Measurements from ENCODE around the gene PALLD. TPM values are rescaled to one million over a fixed set of nuclear protein-coding genes. Genes with fewer than 3 reads are reported as not detected.
"Not testable (repeated sequence)": the region's sequence is repeated elsewhere in the genome, so short reads cannot be mapped to it uniquely, and the experiment has no call there.

The PALLD gene
- 69.2 and 92.7 TPM in 2 replicates for total RNA-seq

- FAIRE-seq, result no peak
Observed at GRCh38 chr4:168496834-168497233, at the start of gene PALLD. PALLD (plus strand) TSS chr4:168497052.

GRCh38 chr4:168449063-168449462 lies 47.8 kb upstream of the PALLD start:
- H3K36me3 ChIP-seq (ENCODE audit: control insufficient read depth, insufficient read depth, low read length); H3K27me3 ChIP-seq (ENCODE audit: control insufficient read depth, insufficient read depth, low read length); DNase-seq (ENCODE audit: low read depth); H3K4me3 ChIP-seq (ENCODE audit: low read depth, low read length); FAIRE-seq: not testable (repeated sequence)

More at GRCh38 chr4:168496834-168497233, at the start of gene PALLD:
- no peak for DNase-seq (ENCODE audit: low read depth)
- no peaks in the 10 kb centered on the region for H3K27me3 ChIP-seq (ENCODE audit: control insufficient read depth, insufficient read depth, low read length)
- H3K36me3 ChIP-seq (ENCODE audit: control insufficient read depth, insufficient read depth, low read length), result no peaks in the 10 kb centered on the region
- TF ChIP-seq CTCF (IDR thresholded peaks at IDR 0.05; ENCODE audit: insufficient read depth, low read length, severe bottlenecking), result no peak
- H3K4me3 ChIP-seq (ENCODE audit: low read depth, low read length), result no peak within 1 kb of the TSS

- H3K36me3 ChIP-seq (ENCODE audit: control insufficient read depth, insufficient read depth, low read length), result no peaks in the 10 kb centered on the region
Observed at GRCh38 chr4:168449719-168450452, 47.0 kb upstream of the PALLD start.

GRCh38 chr4:168451331-168451730 lies 45.5 kb upstream of the PALLD start:
- DNase-seq (ENCODE audit: low read depth) (peak; percentile 38), FAIRE-seq (no peak)
- Histone ChIP-seq H3K27me3 (ENCODE audit: control insufficient read depth, insufficient read depth, low read length) (no peaks in the 10 kb centered on the region), H3K36me3 (ENCODE audit: control insufficient read depth, insufficient read depth, low read length) (no peaks in the 10 kb centered on the region), H3K4me3 (ENCODE audit: low read depth, low read length) (no peak overlapping the region)
- no peak for TF ChIP-seq CTCF (IDR thresholded peaks at IDR 0.05; ENCODE audit: insufficient read depth, low read length, severe bottlenecking)

More at GRCh38 chr4:168449719-168450452, 47.0 kb upstream of the PALLD start:
- no peak for TF ChIP-seq CTCF (IDR thresholded peaks at IDR 0.05; ENCODE audit: insufficient read depth, low read length, severe bottlenecking)
- DNase-seq (ENCODE audit: low read depth) (no peak), FAIRE-seq (no peak)
- Histone ChIP-seq H3K27me3 (ENCODE audit: control insufficient read depth, insufficient read depth, low read length) (no peaks in the 10 kb centered on the region), H3K4me3 (ENCODE audit: low read depth, low read length) (no peak overlapping the region)

GRCh38 chr4:168451744-168452390 lies 45.0 kb upstream of the PALLD start:
- Histone ChIP-seq H3K36me3 (ENCODE audit: control insufficient read depth, insufficient read depth, low read length) (no peaks in the 10 kb centered on the region), H3K4me3 (ENCODE audit: low read depth, low read length) (no peak overlapping the region), H3K27me3 (ENCODE audit: control insufficient read depth, insufficient read depth, low read length) (no peaks in the 10 kb centered on the region)
- TF ChIP-seq CTCF (IDR thresholded peaks at IDR 0.05; ENCODE audit: insufficient read depth, low read length, severe bottlenecking), result no peak
- FAIRE-seq (no peak), DNase-seq (ENCODE audit: low read depth) (peak; percentile 95)

- DNase-seq (ENCODE audit: low read depth) (no peak), FAIRE-seq (no peak)
- Histone ChIP-seq H3K36me3 (ENCODE audit: control insufficient read depth, insufficient read depth, low read length) (no peaks in the 10 kb centered on the region), H3K4me3 (ENCODE audit: low read depth, low read length) (no peak overlapping the region), H3K27me3 (ENCODE audit: control insufficient read depth, insufficient read depth, low read length) (no peaks in the 10 kb centered on the region)
- no peak for TF ChIP-seq CTCF (IDR thresholded peaks at IDR 0.05; ENCODE audit: insufficient read depth, low read length, severe bottlenecking)
Observed at GRCh38 chr4:168453146-168453545, 43.7 kb upstream of the PALLD start.

GRCh38 chr4:168458256-168458655 lies 38.6 kb upstream of the PALLD start:
- not testable (repeated sequence) for H3K36me3 ChIP-seq (ENCODE audit: control insufficient read depth, insufficient read depth, low read length); H3K27me3 ChIP-seq (ENCODE audit: control insufficient read depth, insufficient read depth, low read length); DNase-seq (ENCODE audit: low read depth); FAIRE-seq; H3K4me3 ChIP-seq (ENCODE audit: low read depth, low read length)
